ENCODE data around the gene TATDN3. TPM values are rescaled to one million over a fixed set of nuclear protein-coding genes. Genes with fewer than 3 reads are reported as not detected.
A peak's percentile ranks its signal among the peaks of the same experiment; 100 is the strongest.

The TATDN3 gene
- total RNA-seq, 1 experiment from 2014 or later, result 17.3 TPM

- CTCF ChIA-PET, result interaction anchor here (0.5 kb wide), 1 partner anchor 61 kb away, joined by 3 read pairs; no protein-coding TSS in a partner anchor
- BruUV-seq (replicated peaks), result no TSS peak
- POLR2A ChIA-PET (ENCODE audit: low non-redundant PET), result no interaction called here
Observed at GRCh38 chr1:212853658-212854057, 62.0 kb downstream of the TATDN3 start.

GRCh38 chr1:212856755-212857154 is 65.1 kb downstream of the TATDN3 start:
- Histone ChIP-seq H3K4me1 (ENCODE audit: insufficient read depth, low read length, poor library complexity, severe bottlenecking) (peaks cover 8% of the 10 kb centered on the region), H3K9me3 (ENCODE audit: low read depth, low read length, poor library complexity, severe bottlenecking) (no peaks in the 10 kb centered on the region), H3K27ac (ENCODE audit: low read depth, low read length, poor library complexity, severe bottlenecking) (no peak overlapping the region), H3K27me3 (replicated peaks; ENCODE audit: insufficient read depth, low read depth, low read length, poor library complexity) (no peaks in the 10 kb centered on the region), H3K4me3 (ENCODE audit: low read depth, low read length, poor library complexity, severe bottlenecking) (peak overlapping the region; percentile 85), H3K36me3 (ENCODE audit: insufficient read depth, low read length, poor library complexity, severe bottlenecking) (no peaks in the 10 kb centered on the region)
- no peak for TF ChIP-seq EZH2 (IDR thresholded peaks at IDR 0.05; ENCODE audit: borderline replicate concordance, low read depth, low read length, poor library complexity, severe bottlenecking)
- no peak for TF ChIP-seq CTCF (conservative IDR thresholded peaks at IDR 0.05; ENCODE audit: low read depth, low read length)
- TSS peak; percentile 63 for BruUV-seq (replicated peaks)
- no peak for DNase-seq (ENCODE audit: low spot score)
- intact Hi-C loops (cut with micrococcal nuclease; ENCODE audit: unreplicated experiment), result loop anchor here (5.0 kb wide), 1 partner anchor 64 kb away; the partner anchor contains the start of genes NSL1 and TATDN3
- ChIA-PET CTCF (no interaction called here), POLR2A (ENCODE audit: low non-redundant PET) (no interaction called here)

More at GRCh38 chr1:212853658-212854057, 62.0 kb downstream of the TATDN3 start:
- no peaks in the 10 kb centered on the region for H3K27me3 ChIP-seq (replicated peaks; ENCODE audit: insufficient read depth, low read depth, low read length, poor library complexity)
- H3K9me3 ChIP-seq (ENCODE audit: low read depth, low read length, poor library complexity, severe bottlenecking), result no peaks in the 10 kb centered on the region
- H3K4me3 ChIP-seq (ENCODE audit: low read depth, low read length, poor library complexity, severe bottlenecking), result no peak overlapping the region
- intact Hi-C loops (cut with micrococcal nuclease; ENCODE audit: unreplicated experiment), result no loop called here
- no peak overlapping the region for H3K27ac ChIP-seq (ENCODE audit: low read depth, low read length, poor library complexity, severe bottlenecking)
- TF ChIP-seq CTCF (conservative IDR thresholded peaks at IDR 0.05; ENCODE audit: low read depth, low read length) (no peak), EZH2 (IDR thresholded peaks at IDR 0.05; ENCODE audit: borderline replicate concordance, low read depth, low read length, poor library complexity, severe bottlenecking) (no peak)
- H3K4me1 ChIP-seq (ENCODE audit: insufficient read depth, low read length, poor library complexity, severe bottlenecking), result no peaks in the 10 kb centered on the region
- no peak for DNase-seq (ENCODE audit: low spot score)
- no peaks in the 10 kb centered on the region for H3K36me3 ChIP-seq (ENCODE audit: insufficient read depth, low read length, poor library complexity, severe bottlenecking)

GRCh38 chr1:212857992-212858460 is 66.3 kb downstream of the TATDN3 start, which contains the start of gene FLVCR1:
TSS of gene FLVCR1 (plus strand) at chr1:212858275. CDS start at chr1:212858453, 178 bp downstream.
- Histone ChIP-seq H3K4me3 (ENCODE audit: low read depth, low read length, poor library complexity, severe bottlenecking) (peak within 1 kb of the TSS; percentile 85), H3K36me3 (ENCODE audit: insufficient read depth, low read length, poor library complexity, severe bottlenecking) (peaks cover 9% of the 10 kb centered on the region), H3K4me1 (ENCODE audit: insufficient read depth, low read length, poor library complexity, severe bottlenecking) (peaks cover 8% of the 10 kb centered on the region), H3K27ac (ENCODE audit: low read depth, low read length, poor library complexity, severe bottlenecking) (peak within 1 kb of the TSS; percentile 89), H3K9me3 (ENCODE audit: low read depth, low read length, poor library complexity, severe bottlenecking) (no peaks in the 10 kb centered on the region), H3K27me3 (replicated peaks; ENCODE audit: insufficient read depth, low read depth, low read length, poor library complexity) (no peaks in the 10 kb centered on the region)
- BruUV-seq (replicated peaks), result no TSS peak
- intact Hi-C loops (cut with micrococcal nuclease; ENCODE audit: unreplicated experiment), result loop anchor here (5.0 kb wide), 1 partner anchor 66 kb away; the partner anchor contains the start of genes NSL1 and TATDN3
- ChIA-PET POLR2A (ENCODE audit: low non-redundant PET) (no interaction called here), CTCF (interaction anchor here (0.6 to 1.0 kb wide), 2 partner anchors 140 to 193 kb away, joined by 6 to 7 read pairs; no protein-coding TSS in a partner anchor)
- DNase-seq (ENCODE audit: low spot score), result peak; percentile 98
- no peak for TF ChIP-seq CTCF (conservative IDR thresholded peaks at IDR 0.05; ENCODE audit: low read depth, low read length)
- TF ChIP-seq EZH2 (IDR thresholded peaks at IDR 0.05; ENCODE audit: borderline replicate concordance, low read depth, low read length, poor library complexity, severe bottlenecking), result no peak

Data from A673 (cell line).